Effector memory CD4-positive, alpha-beta T cell (primary cell): Measurements from ENCODE around the gene PCSK6.

Experiments used
- DNase-seq, 3 donors: peaks; one replicate each; pipeline ENCODE4 v3.0.0-alpha.2; 2020
- H3K27ac ChIP-seq: 2 replicates; pipeline ENCODE4 v1.7.0; 2013; ENCODE audit warnings: mild to moderate bottlenecking, low read length, moderate library complexity; ENCODE audit not compliant: insufficient read depth, poor library complexity, severe bottlenecking
- H3K27me3 ChIP-seq: replicated peaks from 2 replicates; pipeline ENCODE4 v1.7.0; 2013; ENCODE audit warnings: mild to moderate bottlenecking, low read length; ENCODE audit not compliant: insufficient read depth, control insufficient read depth, poor library complexity, severe bottlenecking
- H3K36me3 ChIP-seq: 2 replicates; pipeline ENCODE4 v1.7.0; 2013; ENCODE audit warnings: mild to moderate bottlenecking, low read length, moderate library complexity; ENCODE audit not compliant: control insufficient read depth, insufficient read depth
- H3K4me1 ChIP-seq: 2 replicates; pipeline ENCODE4 v1.7.0; 2013; ENCODE audit warnings: low read length, mild to moderate bottlenecking; ENCODE audit not compliant: control insufficient read depth, insufficient read depth, poor library complexity, severe bottlenecking
- H3K4me3 ChIP-seq: 2 replicates; pipeline ENCODE4 v1.7.0; 2013; ENCODE audit warnings: low read length, low read depth, mild to moderate bottlenecking; ENCODE audit not compliant: insufficient read depth, poor library complexity, severe bottlenecking
- H3K9me3 ChIP-seq: 2 replicates; pipeline ENCODE4 v1.7.0; 2013; ENCODE audit warnings: mild to moderate bottlenecking, low read length, moderate library complexity; ENCODE audit not compliant: control insufficient read depth

Gene PCSK6

DNA sequence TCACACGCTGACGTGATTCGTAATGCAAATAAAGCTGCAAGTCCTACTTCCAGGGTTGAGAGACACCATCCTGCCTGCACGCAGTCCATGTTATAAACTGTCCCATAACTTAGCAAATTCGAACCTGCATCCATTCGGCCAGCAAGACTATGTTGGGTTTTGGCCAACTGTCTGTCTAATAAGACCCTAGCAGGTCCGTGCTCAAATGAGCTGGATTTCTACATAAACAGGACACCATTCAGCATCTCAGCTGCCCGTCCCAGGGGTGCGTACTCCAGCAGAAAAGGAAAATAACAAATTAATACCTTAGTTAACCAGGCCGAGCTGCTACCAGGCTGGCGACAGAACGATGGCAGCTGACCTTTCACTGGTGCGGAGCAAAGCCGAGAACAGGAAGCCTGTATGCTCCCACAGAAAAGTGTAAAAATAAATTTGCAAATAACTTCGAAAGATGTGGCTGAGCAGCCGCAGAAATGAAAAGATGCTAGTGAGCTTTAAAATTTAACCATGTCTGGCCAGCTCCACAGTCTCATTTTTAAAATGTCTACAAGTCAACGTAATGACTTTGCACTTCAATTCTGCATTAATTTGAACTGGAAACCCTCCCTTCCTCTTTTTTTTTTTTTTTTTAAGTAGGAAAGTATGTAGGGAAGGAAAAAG is 97.4 kb downstream of the PCSK6 start:
- Histone ChIP-seq H3K9me3 (no peaks in the 10 kb centered on the region), H3K4me3 (no peak overlapping the region), H3K36me3 (no peaks in the 10 kb centered on the region), H3K27me3 (no peaks in the 10 kb centered on the region), H3K4me1 (no peaks in the 10 kb centered on the region), H3K27ac (no peak overlapping the region)
- no peak for DNase-seq

DNA sequence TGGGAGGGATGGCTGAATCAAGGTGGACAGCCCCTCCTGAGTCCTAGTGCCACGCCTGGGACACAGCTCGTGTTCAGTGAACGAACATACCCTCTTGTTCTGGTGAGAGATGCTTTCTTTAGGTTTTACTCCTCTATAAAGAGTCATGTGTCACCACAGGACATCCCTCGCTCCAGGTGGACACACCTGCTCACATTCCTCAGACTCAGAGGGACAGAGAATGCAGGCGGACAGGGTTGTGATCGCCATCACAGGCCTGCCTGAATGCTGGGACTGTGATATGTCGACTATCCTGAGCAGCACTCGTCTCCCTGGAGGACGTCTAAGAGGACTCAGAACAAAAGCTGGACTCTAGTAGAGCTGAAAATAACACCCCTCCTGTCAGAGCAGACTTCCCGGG is 98.1 kb downstream of the PCSK6 start:
- Histone ChIP-seq H3K27me3 (no peaks in the 10 kb centered on the region), H3K36me3 (no peaks in the 10 kb centered on the region), H3K4me3 (no peak overlapping the region), H3K9me3 (no peaks in the 10 kb centered on the region), H3K27ac (no peak overlapping the region), H3K4me1 (no peaks in the 10 kb centered on the region)
- DNase-seq: no peak

DNA sequence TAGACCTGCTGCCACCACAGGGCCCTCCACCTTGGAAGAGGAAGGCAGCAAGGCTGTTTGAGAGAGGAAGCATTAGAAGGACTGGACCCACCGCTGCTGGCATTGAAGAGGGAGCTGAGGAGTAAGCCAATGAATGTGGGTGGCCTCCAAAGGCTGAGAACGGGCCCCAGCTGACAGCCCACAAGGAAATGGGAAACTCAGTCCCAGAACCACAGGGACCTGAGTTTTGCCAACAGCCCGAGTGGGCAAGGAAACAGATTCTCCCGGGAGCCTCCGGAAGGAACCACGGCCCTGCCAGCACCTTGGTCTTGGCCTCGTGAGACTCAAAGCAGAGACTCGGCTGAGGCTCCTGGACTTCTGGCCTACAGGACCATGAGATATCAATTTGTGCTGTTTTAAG is 99.0 kb downstream of the PCSK6 start:
- no peak overlapping the region for H3K4me3 ChIP-seq
- H3K4me1 ChIP-seq: no peaks in the 10 kb centered on the region
- DNase-seq: no peak
- no peaks in the 10 kb centered on the region for H3K36me3 ChIP-seq
- no peaks in the 10 kb centered on the region for H3K27me3 ChIP-seq
- H3K27ac ChIP-seq: no peak overlapping the region
- no peaks in the 10 kb centered on the region for H3K9me3 ChIP-seq

DNA sequence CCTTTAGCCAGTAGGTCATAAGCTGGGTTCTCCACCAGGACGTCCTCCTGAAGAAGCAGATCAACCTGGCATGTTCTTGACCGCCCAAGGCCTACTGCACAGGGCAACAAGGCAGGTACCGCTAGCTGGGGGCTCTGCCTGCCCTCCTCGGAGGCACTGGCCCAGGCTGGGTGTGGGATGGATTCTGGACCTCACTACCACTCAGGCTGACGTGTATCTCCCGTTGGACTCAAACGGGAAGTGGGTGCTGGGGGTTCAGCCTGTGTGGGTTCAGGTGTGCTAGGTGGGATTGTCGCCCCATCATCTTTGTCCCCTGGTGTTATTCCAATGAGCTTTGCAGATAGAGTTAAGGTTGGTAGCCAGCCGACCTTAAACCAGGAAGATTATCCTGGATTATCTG is 99.4 kb downstream of the PCSK6 start:
- H3K4me3 ChIP-seq: no peak overlapping the region
- DNase-seq: no peak
- no peaks in the 10 kb centered on the region for H3K4me1 ChIP-seq
- H3K9me3 ChIP-seq: no peaks in the 10 kb centered on the region
- no peaks in the 10 kb centered on the region for H3K36me3 ChIP-seq
- H3K27me3 ChIP-seq: no peaks in the 10 kb centered on the region
- no peak overlapping the region for H3K27ac ChIP-seq

DNA sequence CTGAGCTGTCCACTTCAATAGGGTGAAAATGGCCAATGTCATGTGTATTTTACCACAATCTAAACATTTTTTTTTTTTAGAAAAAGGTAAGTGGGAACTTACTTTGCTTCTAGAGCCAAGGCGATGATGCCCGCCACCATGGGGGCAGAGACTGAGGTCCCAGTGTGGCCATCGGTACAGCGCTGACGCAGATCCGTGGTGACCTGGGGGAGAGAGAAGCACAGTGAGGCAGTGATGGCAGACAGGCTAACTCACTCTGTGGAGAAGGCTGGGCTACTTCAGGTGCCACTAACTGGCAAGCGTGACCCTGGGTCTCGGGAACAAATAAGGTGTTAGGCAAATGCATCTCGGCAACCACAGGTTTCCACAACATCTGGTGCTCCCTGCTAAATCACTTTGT is 100.1 kb downstream of the PCSK6 start:
- Histone ChIP-seq H3K9me3 (no peaks in the 10 kb centered on the region), H3K27ac (no peak overlapping the region), H3K36me3 (no peaks in the 10 kb centered on the region), H3K4me1 (no peaks in the 10 kb centered on the region), H3K4me3 (no peak overlapping the region), H3K27me3 (no peaks in the 10 kb centered on the region)
- no peak for DNase-seq

DNA sequence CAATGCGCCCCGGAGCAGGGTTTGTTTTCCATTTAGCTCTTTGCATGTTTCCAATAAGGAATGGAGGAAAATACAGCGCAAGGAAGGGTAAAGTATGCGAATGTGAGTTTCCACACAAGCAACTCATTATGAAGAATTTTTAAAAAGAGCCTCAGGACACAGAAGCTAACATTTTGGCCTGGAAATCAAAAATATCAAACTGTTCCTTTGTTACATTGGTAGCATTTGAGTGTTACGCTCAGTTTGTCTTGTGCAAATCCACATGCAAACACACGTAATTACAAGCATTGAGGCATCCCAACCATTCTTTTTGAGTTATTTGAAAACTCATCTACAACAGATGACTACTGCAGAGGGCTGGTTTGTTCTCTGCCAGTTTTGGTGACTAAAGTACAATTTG is 101.5 kb downstream of the PCSK6 start:
- H3K36me3 ChIP-seq: no peaks in the 10 kb centered on the region
- no peaks in the 10 kb centered on the region for H3K27me3 ChIP-seq
- H3K4me1 ChIP-seq: no peaks in the 10 kb centered on the region
- no peak for DNase-seq
- no peaks in the 10 kb centered on the region for H3K9me3 ChIP-seq
- H3K4me3 ChIP-seq: no peak overlapping the region
- no peak overlapping the region for H3K27ac ChIP-seq

DNA sequence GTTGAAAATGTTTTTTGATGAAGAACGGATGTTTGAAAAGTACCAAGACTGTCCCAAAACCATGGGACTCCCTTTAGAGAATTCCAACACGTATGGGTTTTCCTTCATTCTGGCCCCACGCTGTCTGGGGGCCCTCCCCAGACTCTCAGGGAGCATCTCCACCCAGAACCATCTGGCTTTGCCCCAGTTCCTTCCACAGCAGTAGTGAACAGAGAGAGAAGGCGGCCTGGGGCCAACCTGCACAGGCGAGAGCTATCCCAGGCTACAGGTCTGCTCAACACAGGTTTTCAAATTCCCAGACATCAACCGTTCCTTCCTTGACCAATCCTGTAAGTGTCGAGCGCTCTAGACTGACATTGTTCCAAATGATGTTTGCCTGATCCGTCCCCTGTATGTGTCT is 101.9 kb downstream of the PCSK6 start:
- H3K27ac ChIP-seq: no peak overlapping the region
- no peaks in the 10 kb centered on the region for H3K9me3 ChIP-seq
- no peak for DNase-seq
- no peaks in the 10 kb centered on the region for H3K36me3 ChIP-seq
- H3K4me3 ChIP-seq: no peak overlapping the region
- no peaks in the 10 kb centered on the region for H3K27me3 ChIP-seq
- no peaks in the 10 kb centered on the region for H3K4me1 ChIP-seq

DNA sequence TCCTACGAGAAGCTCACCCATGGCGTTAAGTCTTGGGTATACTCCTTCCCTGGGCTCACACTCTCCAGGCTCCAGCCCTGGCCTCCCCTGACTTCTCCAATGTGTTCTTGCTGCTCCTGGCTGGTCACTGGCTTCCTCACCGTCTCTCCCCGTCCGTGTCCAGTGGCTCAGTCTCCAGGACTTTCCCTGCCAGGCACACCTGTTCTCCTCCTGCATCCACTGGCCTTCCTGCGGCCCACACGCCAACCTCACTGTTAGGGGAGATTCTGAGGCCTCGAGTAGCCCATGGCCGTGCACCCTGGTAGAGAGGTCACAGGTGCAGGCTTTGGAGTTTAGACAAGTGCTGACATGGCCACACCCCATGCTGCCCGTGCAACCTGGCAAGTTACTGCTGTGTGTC is 102.5 kb downstream of the PCSK6 start:
- H3K4me1 ChIP-seq: no peaks in the 10 kb centered on the region
- H3K36me3 ChIP-seq: no peaks in the 10 kb centered on the region
- no peak for DNase-seq
- H3K4me3 ChIP-seq: no peak overlapping the region
- no peak overlapping the region for H3K27ac ChIP-seq
- H3K27me3 ChIP-seq: no peaks in the 10 kb centered on the region
- H3K9me3 ChIP-seq: no peaks in the 10 kb centered on the region

DNA sequence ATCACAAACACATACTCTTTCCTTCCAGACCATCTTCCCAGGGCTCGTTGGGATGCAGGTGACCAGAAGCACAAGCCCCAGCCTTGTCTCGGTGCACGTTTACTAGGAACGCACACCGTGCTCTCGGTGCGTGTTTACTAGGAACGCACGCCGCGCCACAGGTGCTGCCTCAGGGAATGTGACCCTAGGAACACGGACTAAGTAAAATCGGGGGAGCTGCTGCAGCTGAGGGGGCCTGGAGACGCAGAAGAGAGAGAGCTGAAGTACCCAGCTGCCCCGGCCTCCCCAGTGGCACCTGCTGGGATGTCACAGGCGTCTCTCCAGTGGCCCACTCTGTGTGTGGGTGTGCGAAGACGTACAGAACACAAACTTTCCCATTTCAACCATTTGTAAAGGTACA is 103.5 kb downstream of the PCSK6 start:
- Histone ChIP-seq H3K4me1 (no peaks in the 10 kb centered on the region), H3K27me3 (no peaks in the 10 kb centered on the region), H3K4me3 (no peak overlapping the region), H3K36me3 (no peaks in the 10 kb centered on the region), H3K27ac (no peak overlapping the region), H3K9me3 (no peaks in the 10 kb centered on the region)
- no peak for DNase-seq

DNA sequence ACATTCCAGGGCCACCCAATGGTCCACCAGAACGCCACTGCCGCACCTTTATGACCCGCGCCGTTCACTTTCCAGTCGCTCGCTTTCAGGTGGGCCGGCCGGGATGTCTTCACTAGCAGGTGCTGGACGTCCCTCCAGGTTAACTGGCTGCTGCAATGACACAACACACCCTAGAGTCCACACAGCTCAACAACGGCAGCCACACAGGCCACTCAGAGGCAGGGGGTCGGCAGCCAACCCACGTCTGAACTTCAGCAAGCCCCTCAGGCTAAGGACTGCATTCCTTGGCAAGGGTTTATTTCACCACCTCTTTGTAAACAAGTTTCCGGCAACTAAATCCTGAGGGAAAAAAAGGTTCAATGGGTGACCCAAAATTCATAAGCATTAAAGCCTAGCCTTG is 105.2 kb downstream of the PCSK6 start:
- H3K27ac ChIP-seq: no peak overlapping the region
- no peak overlapping the region for H3K4me3 ChIP-seq
- no peaks in the 10 kb centered on the region for H3K36me3 ChIP-seq
- no peaks in the 10 kb centered on the region for H3K27me3 ChIP-seq
- no peaks in the 10 kb centered on the region for H3K4me1 ChIP-seq
- no peaks in the 10 kb centered on the region for H3K9me3 ChIP-seq
- DNase-seq: no peak
